Neural cell (in vitro differentiated cells): ENCODE data around the gene TMEM63B. TPM values are rescaled to one million over a fixed set of nuclear protein-coding genes. Genes with fewer than 3 reads are reported as not detected.

Experiments
- H2AFZ ChIP-seq: fragments of 200-600, 300-800 bp; sonication (generic), shearing (Covaris generic); 2 replicates; pipeline ENCODE4 v1.6.0; 2014; ENCODE audit warnings: low read depth, mild to moderate bottlenecking, antibody characterized with exemption, low read length, moderate library complexity
- H3F3A ChIP-seq: fragments of 200-600 bp; shearing (Covaris generic); 2 replicates; pipeline ENCODE4 v1.6.1; 2016; ENCODE audit warnings: mild to moderate bottlenecking, moderate library complexity, mixed read lengths, antibody characterized with exemption, low read length; ENCODE audit not compliant: insufficient read depth, poor library complexity, severe bottlenecking
- H3K27ac ChIP-seq: fragments of 200-600, 300-800 bp; sonication (generic), shearing (Covaris generic); 2 replicates; pipeline ENCODE4 v1.5.1; 2014; ENCODE audit warnings: mild to moderate bottlenecking, low read length, moderate library complexity
- H3K27me3 ChIP-seq: fragments of 300-800, 200-600 bp; sonication (generic), shearing (Covaris generic); 2 replicates; pipeline ENCODE4 v1.6.0; 2014; ENCODE audit warnings: mild to moderate bottlenecking, low read depth, low read length, moderate library complexity; ENCODE audit not compliant: insufficient read depth
- H3K36me3 ChIP-seq: fragments of 300-800, 200-600 bp; sonication (generic), shearing (Covaris generic); 2 replicates; pipeline ENCODE4 v1.5.1; 2014; ENCODE audit warnings: mild to moderate bottlenecking, antibody characterized with exemption, low read length, moderate library complexity; ENCODE audit not compliant: insufficient read depth
- H3K4me2 ChIP-seq: fragments of 300-800, 200-600 bp; sonication (generic), shearing (Covaris generic); 2 replicates; pipeline ENCODE4 v1.6.0; 2014; ENCODE audit warnings: mild to moderate bottlenecking, low read length
- H3K4me3 ChIP-seq: fragments of 300-800, 200-600 bp; sonication (generic), shearing (Covaris generic); 2 replicates; pipeline ENCODE4 v1.5.1; 2014; ENCODE audit warnings: mild to moderate bottlenecking, low read length, moderate library complexity
- H3K79me2 ChIP-seq: fragments of 200-600 bp; shearing (Covaris generic); replicated peaks from 2 replicates; pipeline ENCODE4 v1.6.0; 2014; ENCODE audit warnings: mild to moderate bottlenecking, low read length, moderate library complexity; ENCODE audit not compliant: insufficient read depth
- H3K9ac ChIP-seq: fragments of 300-800, 200-600 bp; sonication (generic), shearing (Covaris generic); 2 replicates; pipeline ENCODE4 v1.6.1; 2016; ENCODE audit warnings: mild to moderate bottlenecking, low read length, mixed read lengths
- H3K9me2 ChIP-seq: fragments of 200-600 bp; shearing (Covaris generic); 2 replicates; pipeline ENCODE4 v1.6.1; 2016; ENCODE audit warnings: mild to moderate bottlenecking, low read length, mixed read lengths; ENCODE audit not compliant: insufficient read depth
- H3K9me3 ChIP-seq: fragments of 200-600, 300-800 bp; sonication (generic), shearing (Covaris generic); 2 replicates; pipeline ENCODE4 v1.6.1; 2016; ENCODE audit warnings: mild to moderate bottlenecking, mixed run types, low read length, moderate library complexity, mixed read lengths
- H4K20me1 ChIP-seq: fragments of 200-600 bp; shearing (Covaris generic); 2 replicates; pipeline ENCODE4 v1.6.1; 2016; ENCODE audit warnings: mild to moderate bottlenecking, mixed run types; ENCODE audit not compliant: insufficient read depth
- CTCF ChIP-seq: fragments of 450-650 bp; IDR thresholded peaks from 2 replicates; pipeline ENCODE4 v1.5.1; 2014; ENCODE audit warnings: antibody characterized with exemption, mild to moderate bottlenecking, moderate library complexity; ENCODE audit not compliant: poor library complexity, severe bottlenecking
- EP300 ChIP-seq: fragments of 450-650 bp; conservative IDR thresholded peaks from 2 replicates; pipeline ENCODE4 v1.6.1; 2014; ENCODE audit warnings: antibody characterized with exemption, mild to moderate bottlenecking, moderate library complexity; ENCODE audit not compliant: poor library complexity, severe bottlenecking
- EZH2 ChIP-seq: fragments of 200-600, 300-800 bp; shearing (Covaris generic), sonication (generic); IDR thresholded peaks from 2 replicates; pipeline ENCODE4 v1.6.1; 2014; ENCODE audit warnings: antibody characterized with exemption, low read length, borderline replicate concordance, mild to moderate bottlenecking; ENCODE audit not compliant: insufficient read depth, poor library complexity, severe bottlenecking
- MXI1 ChIP-seq: fragments of 450-650 bp; conservative IDR thresholded peaks from 2 replicates; pipeline ENCODE4 v1.6.1; 2014; ENCODE audit warnings: antibody characterized with exemption, mild to moderate bottlenecking; ENCODE audit not compliant: poor library complexity, severe bottlenecking
- POLR2AphosphoS5 ChIP-seq: IDR thresholded peaks from 2 replicates; pipeline ENCODE4 v1.6.1; 2012
- RAD21 ChIP-seq: fragments of 450-650 bp; conservative IDR thresholded peaks from 2 replicates; pipeline ENCODE4 v1.6.1; 2014; ENCODE audit warnings: antibody characterized with exemption, mild to moderate bottlenecking, moderate library complexity
- REST ChIP-seq: IDR thresholded peaks from 2 replicates; pipeline ENCODE4 v1.6.1; 2012; ENCODE audit warnings: borderline replicate concordance
- SMC3 ChIP-seq: fragments of 450-650 bp; conservative IDR thresholded peaks from 2 replicates; pipeline ENCODE4 v1.6.1; 2014; ENCODE audit warnings: antibody characterized with exemption, mild to moderate bottlenecking, moderate library complexity; ENCODE audit not compliant: poor library complexity
- TAF1 ChIP-seq: IDR thresholded peaks from 2 replicates; pipeline ENCODE4 v1.6.1; 2012; ENCODE audit warnings: low read depth
- polyA plus RNA-seq: library from polyadenylated mRNA; depleted of rRNA; stranded (reverse); fragments of >200 nt; gene quantifications from 2 replicates; pipeline ENCODE4 v1.2.3, GENCODE V29; 2014

TMEM63B gene
- polyA plus RNA-seq, 1 donor from 2014 or later: 49.9 TPM

- H3F3A ChIP-seq: no peaks in the 10 kb centered on the region
- H3K9ac ChIP-seq: no peak overlapping the region
- no peaks in the 10 kb centered on the region for H3K9me3 ChIP-seq
- no peak overlapping the region for H3K4me2 ChIP-seq
- no peak for TF ChIP-seq SMC3
- TF ChIP-seq POLR2AphosphoS5: no peak
- TF ChIP-seq RAD21: no peak
- TF ChIP-seq TAF1: no peak
- TF ChIP-seq REST: no peak
- no peak for TF ChIP-seq MXI1
- TF ChIP-seq CTCF: no peak
- TF ChIP-seq EP300: no peak
- H3K27me3 ChIP-seq: no peaks in the 10 kb centered on the region
- H3K4me3 ChIP-seq: no peak overlapping the region
- H2AFZ ChIP-seq: no peak overlapping the region
- H3K36me3 ChIP-seq: no peaks in the 10 kb centered on the region
- H3K79me2 ChIP-seq: no peaks in the 10 kb centered on the region
- H3K9me2 ChIP-seq: no peaks in the 10 kb centered on the region
- H4K20me1 ChIP-seq: no peaks in the 10 kb centered on the region
- H3K27ac ChIP-seq: no peak overlapping the region
These were observed 15.6 kb upstream of the TMEM63B start for GRCh38 chr6:44111434-44112417.

- Histone ChIP-seq H4K20me1 (no peaks in the 10 kb centered on the region), H3K4me3 (no peak overlapping the region), H3F3A (no peaks in the 10 kb centered on the region), H2AFZ (no peak overlapping the region), H3K79me2 (peaks cover 9% of the 10 kb centered on the region), H3K27ac (no peak overlapping the region), H3K36me3 (no peaks in the 10 kb centered on the region), H3K9me3 (no peaks in the 10 kb centered on the region), H3K4me2 (no peak overlapping the region), H3K9ac (no peak overlapping the region), H3K27me3 (no peaks in the 10 kb centered on the region), H3K9me2 (no peaks in the 10 kb centered on the region)
- no peak for TF ChIP-seq EP300
- no peak for TF ChIP-seq TAF1
- TF ChIP-seq MXI1: no peak
- TF ChIP-seq REST: no peak
- TF ChIP-seq EZH2: no peak
- no peak for TF ChIP-seq CTCF
- no peak for TF ChIP-seq POLR2AphosphoS5
- no peak for TF ChIP-seq RAD21
- no peak for TF ChIP-seq SMC3
These were observed 13.9 kb upstream of the TMEM63B start for GRCh38 chr6:44113414-44113813.
